Loucy (cell line): ENCODE data around the gene ZDBF2.
"Not testable (repeated sequence)": the region's sequence is repeated elsewhere in the genome, so short reads cannot be mapped to it uniquely, and the experiment has no call there.

ENCODE experiments used
- H2AFZ ChIP-seq: fragments of 200-600 bp; sonication (generic); 2 replicates; pipeline ENCODE4 v1.6.0; 2016; ENCODE audit warnings: antibody characterized with exemption, mild to moderate bottlenecking, low read length, moderate library complexity
- H3F3A ChIP-seq: fragments of 200-600 bp; 2 replicates; pipeline ENCODE4 v1.6.0; 2016; ENCODE audit warnings: antibody characterized with exemption, low read depth, mild to moderate bottlenecking
- H3K27me3 ChIP-seq: fragments of 200-600 bp; sonication (generic); 2 replicates; pipeline ENCODE4 v1.6.1; 2014; ENCODE audit warnings: low read length, mild to moderate bottlenecking; ENCODE audit not compliant: insufficient read depth, poor library complexity, severe bottlenecking
- H3K36me3 ChIP-seq: fragments of 200-600 bp; sonication (generic); 2 replicates; pipeline ENCODE4 v1.6.1; 2016; ENCODE audit warnings: low read length; ENCODE audit not compliant: insufficient read depth
- H3K4me1 ChIP-seq: fragments of 200-600 bp; sonication (generic); 2 replicates; pipeline ENCODE4 v1.5.1; 2014; ENCODE audit warnings: low read length, mild to moderate bottlenecking; ENCODE audit not compliant: insufficient read depth, poor library complexity, severe bottlenecking
- H3K4me2 ChIP-seq: fragments of 200-600 bp; sonication (generic); 2 replicates; pipeline ENCODE4 v1.6.0; 2014; ENCODE audit warnings: antibody characterized with exemption, low read length, low read depth, mild to moderate bottlenecking; ENCODE audit not compliant: poor library complexity, severe bottlenecking
- H3K4me3 ChIP-seq: fragments of 200-600 bp; sonication (generic); 2 replicates; pipeline ENCODE4 v1.5.1; 2014; ENCODE audit warnings: low read length, mild to moderate bottlenecking, mixed read lengths; ENCODE audit not compliant: poor library complexity, severe bottlenecking
- H3K79me2 ChIP-seq: fragments of 200-600 bp; sonication (generic); 2 replicates; pipeline ENCODE4 v1.6.1; 2014; ENCODE audit warnings: low read length; ENCODE audit not compliant: insufficient read depth
- H3K9ac ChIP-seq: fragments of 200-600 bp; sonication (generic); 2 replicates; pipeline ENCODE4 v1.6.0; 2014; ENCODE audit warnings: mild to moderate bottlenecking, low read depth, low read length, moderate library complexity; ENCODE audit not compliant: poor library complexity, severe bottlenecking
- H3K9me2 ChIP-seq: fragments of 200-600 bp; sonication (generic); replicated peaks from 2 replicates; pipeline ENCODE4 v1.6.1; 2016; ENCODE audit warnings: low read depth, low read length, mixed read lengths
- H3K9me3 ChIP-seq: fragments of 200-600 bp; sonication (generic); 2 replicates; pipeline ENCODE4 v1.6.1; 2014; ENCODE audit warnings: mild to moderate bottlenecking, antibody characterized with exemption, low read length, low read depth; ENCODE audit not compliant: insufficient read depth
- H4K20me1 ChIP-seq: fragments of 200-600 bp; sonication (generic); 2 replicates; pipeline ENCODE4 v1.6.0; 2014; ENCODE audit warnings: antibody characterized with exemption, low read length, mild to moderate bottlenecking; ENCODE audit not compliant: insufficient read depth, poor library complexity, severe bottlenecking
- CTCF ChIP-seq: fragments of 200-600 bp; sonication (generic); conservative IDR thresholded peaks from 2 replicates; pipeline ENCODE4 v1.5.1; 2014; ENCODE audit warnings: mild to moderate bottlenecking, antibody characterized with exemption, low read length
- EZH2phosphoT487 ChIP-seq: fragments of 200-600 bp; IDR thresholded peaks from 2 replicates; pipeline ENCODE4 v1.6.1; 2018; ENCODE audit warnings: antibody characterized with exemption, mild to moderate bottlenecking, moderate library complexity, borderline replicate concordance

ZDBF2 gene

GRCh38 chr2:206354129-206354528, 79.7 kb downstream of the ZDBF2 start:
- H3K36me3 ChIP-seq = no peaks in the 10 kb centered on the region
- H3K9ac ChIP-seq = no peak overlapping the region
- no peak for TF ChIP-seq EZH2phosphoT487
- H3K4me2 ChIP-seq = no peak overlapping the region
- no peaks in the 10 kb centered on the region for H3F3A ChIP-seq
- no peaks in the 10 kb centered on the region for H3K4me1 ChIP-seq
- H3K4me3 ChIP-seq = no peak overlapping the region
- no peak overlapping the region for H2AFZ ChIP-seq
- H3K9me2 ChIP-seq = no peaks in the 10 kb centered on the region
- H3K9me3 ChIP-seq = 0 out of 2 replicates have a peak, but pooled peaks cover 3% of the 10 kb centered on the region
- H3K27me3 ChIP-seq = no peaks in the 10 kb centered on the region
- no peaks in the 10 kb centered on the region for H3K79me2 ChIP-seq
- no peaks in the 10 kb centered on the region for H4K20me1 ChIP-seq

GRCh38 chr2:206356840-206357239, 82.4 kb downstream of the ZDBF2 start:
- H3K4me2 ChIP-seq, H3K9ac ChIP-seq, H3K79me2 ChIP-seq, H2AFZ ChIP-seq, H3K4me1 ChIP-seq, H3K4me3 ChIP-seq, H4K20me1 ChIP-seq, H3K9me3 ChIP-seq, H3K27me3 ChIP-seq, H3F3A ChIP-seq, H3K36me3 ChIP-seq, H3K9me2 ChIP-seq: not testable (repeated sequence)

- not testable (repeated sequence) for H3F3A ChIP-seq, H3K4me1 ChIP-seq, H3K36me3 ChIP-seq, H4K20me1 ChIP-seq, H3K27me3 ChIP-seq, H3K9me2 ChIP-seq, H3K4me2 ChIP-seq, H3K79me2 ChIP-seq, H2AFZ ChIP-seq, H3K9ac ChIP-seq, H3K4me3 ChIP-seq, H3K9me3 ChIP-seq
These were observed 86.4 kb downstream of the ZDBF2 start for GRCh38 chr2:206360840-206361239.

- Histone ChIP-seq H3K27me3 (no peaks in the 10 kb centered on the region), H3F3A (no peaks in the 10 kb centered on the region), H3K36me3 (no peaks in the 10 kb centered on the region), H3K9me2 (no peaks in the 10 kb centered on the region), H3K4me2 (no peak overlapping the region), H3K9me3 (no peaks in the 10 kb centered on the region), H2AFZ (no peak overlapping the region), H3K9ac (no peak overlapping the region), H3K4me3 (no peak overlapping the region), H4K20me1 (no peaks in the 10 kb centered on the region), H3K79me2 (no peaks in the 10 kb centered on the region), H3K4me1 (no peaks in the 10 kb centered on the region)
- TF ChIP-seq EZH2phosphoT487 = no peak
- TF ChIP-seq CTCF = no peak
These were observed 87.1 kb downstream of the ZDBF2 start for GRCh38 chr2:206361407-206362045.
